Heart right ventricle (tissue), 16 donors: Measurements from ENCODE around the gene SLC16A6. TPM values are rescaled to one million over a fixed set of nuclear protein-coding genes. Genes with fewer than 3 reads are reported as not detected.
A peak's percentile ranks its signal among the peaks of the same experiment; 100 is the strongest.
"Not testable (repeated sequence)": the region's sequence is repeated elsewhere in the genome, so short reads cannot be mapped to it uniquely, and the experiment has no call there.

Experiments used
- ATAC-seq, 8 donors: fragments of 200-7000 bp; cut with Tn5 transposase; one replicate each; pipeline ENCODE4 v1.9.1; 2020; ENCODE audit warnings: mild to moderate bottlenecking in 8 of 8, moderate library complexity in 8 of 8, moderate number of reproducible peaks in 1 of 8
- DNase-seq, 2 donors: peaks; one replicate each; pipeline ENCODE4 v3.0.0-alpha.2; 2020
- H3K27ac ChIP-seq, 10 donors: fragments of 200-600 bp; sonication (generic) in 2 of 10; one replicate each; pipeline versions ENCODE4 v1.5.0 to v1.8.0; 2020 to 2022; ENCODE audit warnings: mild to moderate bottlenecking in 3 of 10
- H3K27me3 ChIP-seq, 7 donors: fragments of 200-600 bp; one replicate each; pipeline ENCODE4 v1.8.0; 2021 to 2022; ENCODE audit warnings: mild to moderate bottlenecking in 2 of 7
- H3K36me3 ChIP-seq, 9 donors: fragments of 200-600 bp; sonication (generic) in 1 of 9; one replicate each; pipeline versions ENCODE4 v1.5.0 to v1.8.0; 2020 to 2022; ENCODE audit warnings: mild to moderate bottlenecking in 2 of 9
- H3K4me1 ChIP-seq, 9 donors: fragments of 200-600 bp; sonication (generic) in 1 of 9; one replicate each; pipeline versions ENCODE4 v1.5.0 to v1.8.0; 2020 to 2022; ENCODE audit warnings: mild to moderate bottlenecking in 4 of 9
- H3K4me3 ChIP-seq, 10 donors: fragments of 200-600 bp; sonication (generic) in 2 of 10; one replicate each; pipeline versions ENCODE4 v1.5.0 to v1.8.0; 2020 to 2022; ENCODE audit warnings: mild to moderate bottlenecking in 7 of 10, moderate library complexity in 2 of 10
- H3K9me3 ChIP-seq, 11 donors: fragments of 200-600 bp in 10 of 11; sonication (generic) in 2 of 11; one replicate each; pipeline versions ENCODE4 v1.5.0 to v1.8.0; 2013 to 2022; ENCODE audit warnings: mild to moderate bottlenecking in 2 of 11, control low read depth in 1 of 11, moderate library complexity in 1 of 11
- WGBS, 2 donors: extraction: QIAGEN DNeasy Blood & Tissue Kit; methylation state at CpG; one replicate each; pipeline ENCODE4 v1.1.7; 2013; ENCODE audit warnings: inconsistent platforms in 1 of 2; 5-methylcytosine and 5-hydroxymethylcytosine counted together
- intact Hi-C, 10 donors: fragments of 100-400 bp; cut with DNase I; formaldehyde crosslinking; loops; one replicate each; pipeline versions ENCODE4 v1.11.1 to v1.14.2; 2022
- polyA plus RNA-seq, 2 donors: library from polyadenylated mRNA; stranded (reverse); fragments of 200-250 nt; gene quantifications; one replicate each; pipeline ENCODE4 v1.2.3, GENCODE V29; 2013
- total RNA-seq, 10 donors: library from RNA; stranded (reverse); fragmentation: NEBNext Ultra II Directional in 3 of 10; extraction: Animal tissue kit (Norgen Biotek cat#: 25700) in 3 of 10; gene quantifications; one replicate each; pipeline versions ENCODE4 v1.2.1 to v1.2.4, GENCODE V29; 2021 to 2023
- TF ChIP-seq, protein P1 (sequence below), 9 donors: fragments of 200-600 bp; sonication (generic) in 2 of 9; IDR thresholded peaks; one replicate each; pipeline versions ENCODE4 v1.5.0 to v1.8.0; 2021 to 2022; ENCODE audit warnings: antibody characterized with exemption in 9 of 9, mild to moderate bottlenecking in 5 of 9, moderate library complexity in 1 of 9
- donor health status: Arrhythmogenic right ventricular cardiomyopathy.
- donor health status: ischemic (EF 13 %, LVEDD 7.1; RV severe dilation, severe dysfunction).
- donor health status: healthy with polysubstance abuse.
- donor health status: DM: no; HTN: yes; CAD: no.
- donor health status: DM: no; HTN: no; CAD: no.
- donor health status: ischemic (EF 25% LVEDD 6.9; RV normal size, moderate dysfunction).
- donor health status: ischemic (EF 25% LVEDD 5.7; RV mildly dilated, moderate dysfunction).
- donor health status: healthy.
- donor health status: DM: yes; HTN: yes; CAD: no.
- donor health status: Ischemic cardiomyopathy.
- donor health status: ischemic (EF 35%, LVEDD 5.7; RV mildly dilated, moderate dysfunction).
- donor health status: nonischemic (EF 11% LVEDD 7.7; RV severe dilation, severe dysfunction).
- donor health status: DM: yes; HTN: yes; CAD: no.
- donor health status: PGD.
- donor health status: ischemic (EF 29% LVEDD 5.4; RV normal size, mild dysfunction).
- donor health status: nonischemic (EF 23%, LVEDD 6.1; RV moderate dilation, normal function).

The SLC16A6 gene
- total and polyA plus RNA-seq, 12 donors = 0.14 to 1.9 (median 0.59) TPM; not detected in 1

- Histone ChIP-seq H3K27me3 (no peaks in the 10 kb centered on the region), H3K27ac (peak overlapping the region in 1 of 10 donors; percentile 57), H3K4me1 (no peaks in the 10 kb centered on the region), H3K4me3 (no peak overlapping the region), H3K9me3 (peaks cover 0 to 10% (median 0%) of the 10 kb centered on the region in 11 donors), H3K36me3 (peaks cover 0 to 65% (median 0%) of the 10 kb centered on the region in 9 donors)
- ATAC-seq (no peak), DNase-seq (no peak)
- WGBS, 2 donors = 67 to 73% methylated on average over 11 of the region's 11 CpGs
- TF ChIP-seq, protein P1, sequence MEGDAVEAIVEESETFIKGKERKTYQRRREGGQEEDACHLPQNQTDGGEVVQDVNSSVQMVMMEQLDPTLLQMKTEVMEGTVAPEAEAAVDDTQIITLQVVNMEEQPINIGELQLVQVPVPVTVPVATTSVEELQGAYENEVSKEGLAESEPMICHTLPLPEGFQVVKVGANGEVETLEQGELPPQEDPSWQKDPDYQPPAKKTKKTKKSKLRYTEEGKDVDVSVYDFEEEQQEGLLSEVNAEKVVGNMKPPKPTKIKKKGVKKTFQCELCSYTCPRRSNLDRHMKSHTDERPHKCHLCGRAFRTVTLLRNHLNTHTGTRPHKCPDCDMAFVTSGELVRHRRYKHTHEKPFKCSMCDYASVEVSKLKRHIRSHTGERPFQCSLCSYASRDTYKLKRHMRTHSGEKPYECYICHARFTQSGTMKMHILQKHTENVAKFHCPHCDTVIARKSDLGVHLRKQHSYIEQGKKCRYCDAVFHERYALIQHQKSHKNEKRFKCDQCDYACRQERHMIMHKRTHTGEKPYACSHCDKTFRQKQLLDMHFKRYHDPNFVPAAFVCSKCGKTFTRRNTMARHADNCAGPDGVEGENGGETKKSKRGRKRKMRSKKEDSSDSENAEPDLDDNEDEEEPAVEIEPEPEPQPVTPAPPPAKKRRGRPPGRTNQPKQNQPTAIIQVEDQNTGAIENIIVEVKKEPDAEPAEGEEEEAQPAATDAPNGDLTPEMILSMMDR (IDR thresholded peaks at IDR 0.05) = no peak
- intact Hi-C loops = loop anchor here in 1 of 10 donors (10.0 kb wide), 1 partner anchor 131 kb away; no protein-coding TSS in a partner anchor
Observed at GRCh38 chr17:68273722-68274121, 17.2 kb downstream of the SLC16A6 start.

DNA sequence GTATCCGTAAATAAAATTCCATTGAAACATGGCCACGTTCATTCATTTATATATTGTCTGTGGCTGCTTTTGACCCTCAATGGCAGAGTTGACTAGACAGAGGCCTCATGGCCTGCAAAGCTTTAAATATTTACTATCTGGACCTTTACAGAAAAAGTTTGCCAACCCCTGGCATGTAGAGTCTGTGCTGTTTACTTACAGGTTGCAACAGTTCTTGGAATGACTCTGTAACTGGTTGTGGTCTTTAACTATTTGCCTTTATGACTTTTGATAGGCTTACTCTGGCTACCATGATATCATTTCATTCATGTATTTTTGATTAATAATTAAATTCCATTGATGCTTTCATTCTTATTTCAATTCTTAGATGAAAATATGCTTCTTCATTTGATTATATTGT lies 25.1 kb downstream of the SLC16A6 start:
- not testable (repeated sequence) for DNase-seq, ATAC-seq, H3K9me3 ChIP-seq, H3K4me3 ChIP-seq, H3K27me3 ChIP-seq, H3K27ac ChIP-seq
- intact Hi-C loops = loop anchor here in 7 of 10 donors (2.0 to 10.0 kb wide), 6 partner anchors 129 to 349 kb away; no protein-coding TSS in a partner anchor
- H3K4me1 ChIP-seq = peaks cover 0 to 13% (median 4%) of the 10 kb centered on the region in 9 donors
- WGBS, 2 donors = 97% methylated on average over 2 of the region's 2 CpGs
- H3K36me3 ChIP-seq = peaks cover 0 to 23% (median 0%) of the 10 kb centered on the region in 9 donors

GRCh38 chr17:68263101-68263681 lies 27.7 kb downstream of the SLC16A6 start:
- peak in 1 of 2 donors; percentile 71 for DNase-seq
- intact Hi-C loops = loop anchor here (2.0 to 10.0 kb wide), 14 partner anchors 132 to 499 kb away; partner anchors contain the start of gene WIPI1 (in 1 of the 10)
- not testable (repeated sequence) for H3K9me3 ChIP-seq, H3K4me3 ChIP-seq, H3K27me3 ChIP-seq, H3K36me3 ChIP-seq
- H3K27ac ChIP-seq = peak overlapping the region in 6 of 10 donors; percentile 2 to 48 (median 28)
- WGBS, 2 donors = 11 to 12% methylated on average over 9 of the region's 9 CpGs
- peak; percentile 46 to 83 (median 77) for ATAC-seq
- peaks cover 0 to 35% (median 14%) of the 10 kb centered on the region in 9 donors for H3K4me1 ChIP-seq
- TF ChIP-seq, protein P1 (IDR thresholded peaks at IDR 0.05) = peak; percentile 50 to 80 (median 67)

DNA sequence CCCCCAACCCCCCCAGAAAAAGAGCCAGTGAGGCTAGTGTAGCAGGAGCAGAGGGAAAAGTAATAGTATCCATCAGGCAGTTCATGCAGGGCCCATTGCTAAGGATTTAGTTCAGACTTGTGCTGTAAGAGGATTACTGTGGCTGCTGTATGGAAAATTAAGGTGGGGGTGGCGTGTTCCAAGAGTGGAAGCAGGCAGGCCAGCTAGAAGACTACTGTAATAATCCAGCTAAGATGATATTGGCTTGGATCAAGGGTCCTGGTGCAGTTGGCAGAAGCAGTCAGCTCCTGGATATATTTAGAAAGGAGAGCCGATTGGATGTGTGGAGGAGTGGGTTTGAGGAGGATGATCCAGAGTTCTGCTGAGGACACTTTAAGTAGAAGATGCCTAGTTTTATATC lies 28.5 kb downstream of the SLC16A6 start:
- H3K4me3 ChIP-seq, H3K36me3 ChIP-seq, H3K27me3 ChIP-seq, H3K9me3 ChIP-seq, DNase-seq: not testable (repeated sequence)
- H3K27ac ChIP-seq = peak overlapping the region in 6 of 10 donors; percentile 13 to 48 (median 33)
- peaks cover 0 to 40% (median 14%) of the 10 kb centered on the region in 9 donors for H3K4me1 ChIP-seq
- 25 to 39% methylated on average over 2 of the region's 2 CpGs for WGBS, 2 donors
- ATAC-seq = peak in 4 of 8 donors; percentile 31 to 73 (median 49)
- intact Hi-C loops = loop anchor here (2.0 to 10.0 kb wide), 14 partner anchors 132 to 500 kb away; partner anchors contain the start of gene WIPI1 (in 1 of the 10)

GRCh38 chr17:68260051-68260762 lies 30.7 kb downstream of the SLC16A6 start:
- no peak overlapping the region for H3K4me3 ChIP-seq
- intact Hi-C loops = loop anchor here in 9 of 10 donors (5.0 to 10.0 kb wide), 11 partner anchors 135 to 502 kb away; partner anchors contain the start of gene WIPI1 (in 1 of the 9)
- peaks cover 0 to 23% (median 10%) of the 10 kb centered on the region in 9 donors for H3K36me3 ChIP-seq
- peaks cover 0 to 62% (median 14%) of the 10 kb centered on the region in 9 donors for H3K4me1 ChIP-seq
- peak overlapping the region in 1 of 10 donors; percentile 71 for H3K27ac ChIP-seq
- WGBS, 2 donors = 84 to 86% methylated on average over 9 of the region's 9 CpGs
- H3K9me3 ChIP-seq = no peaks in the 10 kb centered on the region
- DNase-seq (no peak), ATAC-seq (no peak)
- TF ChIP-seq, protein P1 (IDR thresholded peaks at IDR 0.05) = no peak
- H3K27me3 ChIP-seq = no peaks in the 10 kb centered on the region

DNA sequence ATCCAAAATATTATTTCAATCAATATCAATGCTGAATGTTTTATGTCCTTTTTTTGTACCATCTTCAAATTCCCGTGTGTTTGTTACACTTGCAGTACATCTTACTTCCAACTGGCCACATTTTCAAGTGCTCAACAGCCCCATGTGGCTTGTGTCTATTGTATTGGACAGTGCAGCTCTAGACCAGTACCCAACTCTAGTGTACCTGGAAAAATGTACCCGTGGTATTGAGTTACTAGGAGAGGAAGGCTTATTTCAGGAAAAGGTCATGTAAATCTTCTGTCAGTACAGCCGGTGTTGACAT lies 31.3 kb downstream of the SLC16A6 start:
- peaks cover 0 to 29% (median 11%) of the 10 kb centered on the region in 9 donors for H3K36me3 ChIP-seq
- H3K27ac ChIP-seq = peak overlapping the region in 6 of 10 donors; percentile 41 to 88 (median 82)
- DNase-seq, intact Hi-C loops, ATAC-seq, H3K9me3 ChIP-seq, H3K27me3 ChIP-seq: not testable (repeated sequence)
- 63 to 76% methylated on average over 3 of the region's 3 CpGs for WGBS, 2 donors
- peaks cover 0 to 68% (median 14%) of the 10 kb centered on the region in 9 donors for H3K4me1 ChIP-seq
- H3K4me3 ChIP-seq = peak overlapping the region in 6 of 10 donors; percentile 28 to 38 (median 33)
